A549 (cell line): Measurements from ENCODE around the gene DOCK6.

Experiments used
- BHLHE40 ChIP-seq: IDR thresholded peaks from 2 replicates; pipeline ENCODE4 v1.6.1; 2012; ENCODE audit warnings: low read depth, low read length, inconsistent platforms
- CHD4 ChIP-seq: fragments of 200-600 bp; sonication (generic); IDR thresholded peaks from 2 replicates; pipeline ENCODE4 v1.6.1; 2016; ENCODE audit warnings: antibody characterized with exemption, mild to moderate bottlenecking, borderline replicate concordance
- CTCF ChIP-seq: fragments of >200 bp; sonication (Bioruptor Twin); formaldehyde crosslinking; IDR thresholded peaks from 3 replicates; pipeline ENCODE4 v1.5.1; 2016
- MYC ChIP-seq: IDR thresholded peaks from 2 replicates; pipeline ENCODE4 v1.6.1; 2012; ENCODE audit warnings: mild to moderate bottlenecking, inconsistent platforms, low read length, improper control_type of control experiment, borderline replicate concordance
- PHF8 ChIP-seq: fragments of 200-600 bp; sonication (generic); IDR thresholded peaks from 2 replicates; pipeline ENCODE4 v1.6.1; 2016; ENCODE audit warnings: low read depth, mild to moderate bottlenecking, antibody characterized with exemption, moderate library complexity, borderline replicate concordance
- POLR2A ChIP-seq: IDR thresholded peaks from 2 replicates; pipeline ENCODE4 v1.6.1; 2012; ENCODE audit warnings: mild to moderate bottlenecking, low read length
- RAD21 ChIP-seq, 2 experiments: fragments of >200 bp in 1 of 2; sonication (Bioruptor Twin) in 1 of 2; formaldehyde crosslinking in 1 of 2; IDR thresholded peaks in 1 of 2; conservative IDR thresholded peaks in 1 of 2; 2 replicates in 1 of 2; 3 replicates in 1 of 2; pipeline ENCODE4 v1.6.1; 2012 to 2018; ENCODE audit warnings: inconsistent platforms in 1 of 2
- RARB ChIP-seq: fragments of 250-450 bp; sonication (Bioruptor Pico); IDR thresholded peaks from 2 replicates; pipeline ENCODE4 v1.8.0; 2021; ENCODE audit warnings: mild to moderate bottlenecking, moderate library complexity
- RCOR1 ChIP-seq: fragments of 150-350 bp; IDR thresholded peaks from 2 replicates; pipeline ENCODE4 v1.6.1; 2014; ENCODE audit warnings: antibody characterized with exemption, low read length, low read depth

DNA sequence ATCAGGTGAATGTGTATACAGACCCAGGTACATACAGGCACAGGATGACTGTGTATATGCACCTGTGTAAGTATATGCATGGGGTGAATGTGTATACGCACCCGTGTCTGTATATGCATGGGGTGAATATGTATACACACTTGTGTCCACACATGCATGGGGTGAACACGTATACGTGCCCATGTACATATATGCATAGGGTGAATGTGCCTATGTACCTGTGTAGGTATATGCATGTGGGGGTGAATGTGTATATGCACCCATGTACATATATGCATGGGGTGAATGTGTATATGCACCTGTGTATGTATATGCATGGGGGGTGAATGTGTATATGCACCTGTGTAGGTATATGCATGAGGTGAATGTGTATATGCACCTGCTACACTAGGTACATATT, 29.8 kb downstream of the DOCK6 start:
- TF ChIP-seq BHLHE40 (no peak), CHD4 (no peak), MYC (no peak), PHF8 (no peak), RAD21 (conservative IDR thresholded peaks at IDR 0.05 in 1 of 2, IDR thresholded peaks at IDR 0.05 in 1 of 2) (no peak), CTCF (no peak), RCOR1 (no peak), RARB (CRISPR knock-in tag) (no peak), POLR2A (no peak)
